Thoracic aorta (tissue), 2 donors: ENCODE results near the gene LNP1. TPM values are rescaled to one million over a fixed set of nuclear protein-coding genes. Genes with fewer than 3 reads are reported as not detected.

ENCODE experiments used
- total RNA-seq, 2 donors: library from RNA; depleted of rRNA; stranded (reverse); fragments of >200 nt; gene quantifications; one replicate each; pipeline versions ENCODE4 v1.1.0 to v1.2.3, GENCODE V29; 2016

LNP1 gene
- total RNA-seq, 2 donors from 2014 or later = 3.0 to 11.4 TPM

Other genes starting within 250 kb of the LNP1 start
- gene TBC1D23, start 140.5 kb upstream of the LNP1 start, total RNA-seq = 10 to 100 TPM; 22.6 to 53.3 TPM
- 10 to 100 TPM; 29.2 to 39.0 TPM for gene NIT2, start 66.8 kb upstream of the LNP1 start, total RNA-seq
- 10 to 100 TPM; 22.5 to 30.3 TPM for gene TOMM70, start 450 bp upstream of the LNP1 start, total RNA-seq
- 10 to 100 TPM; 21.1 to 26.5 TPM for gene TMEM45A, start 91.1 kb downstream of the LNP1 start, total RNA-seq
- gene ADGRG7, start 208.1 kb downstream of the LNP1 start, total RNA-seq = not detected